Fibroblast of skin of back (primary cell): ENCODE measurements around the gene PLEKHB1. TPM values are rescaled to one million over a fixed set of nuclear protein-coding genes. Genes with fewer than 3 reads are reported as not detected.

Experiments
- DNase-seq: peaks from one replicate; pipeline ENCODE4 v3.0.0-alpha.2; 2013
- polyA plus RNA-seq, 2 experiments: library from polyadenylated mRNA; unstranded; fragments of 120-200 nt; gene quantifications; one replicate each; pipeline ENCODE4 v1.2.1, GENCODE V29; 2013; ENCODE audit not compliant: insufficient read length in 2 of 2

The PLEKHB1 gene, protein sequence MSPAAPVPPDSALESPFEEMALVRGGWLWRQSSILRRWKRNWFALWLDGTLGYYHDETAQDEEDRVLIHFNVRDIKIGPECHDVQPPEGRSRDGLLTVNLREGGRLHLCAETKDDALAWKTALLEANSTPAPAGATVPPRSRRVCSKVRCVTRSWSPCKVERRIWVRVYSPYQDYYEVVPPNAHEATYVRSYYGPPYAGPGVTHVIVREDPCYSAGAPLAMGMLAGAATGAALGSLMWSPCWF
- polyA plus RNA-seq (2013, experiment 1 of 2; ENCODE audit: insufficient read length) = 0.48 TPM
- 0.83 TPM for polyA plus RNA-seq (2013, experiment 2 of 2; ENCODE audit: insufficient read length)

- no peak for DNase-seq
Observed at GRCh38 chr11:73645972-73646631, at the start of gene PLEKHB1. Gene PLEKHB1 (plus strand): TSS chr11:73646581. CDS start chr11:73646609, 28 bp downstream.

- no peak for DNase-seq
Observed at GRCh38 chr11:73597336-73597955, 48.9 kb upstream of the PLEKHB1 start.

DNA sequence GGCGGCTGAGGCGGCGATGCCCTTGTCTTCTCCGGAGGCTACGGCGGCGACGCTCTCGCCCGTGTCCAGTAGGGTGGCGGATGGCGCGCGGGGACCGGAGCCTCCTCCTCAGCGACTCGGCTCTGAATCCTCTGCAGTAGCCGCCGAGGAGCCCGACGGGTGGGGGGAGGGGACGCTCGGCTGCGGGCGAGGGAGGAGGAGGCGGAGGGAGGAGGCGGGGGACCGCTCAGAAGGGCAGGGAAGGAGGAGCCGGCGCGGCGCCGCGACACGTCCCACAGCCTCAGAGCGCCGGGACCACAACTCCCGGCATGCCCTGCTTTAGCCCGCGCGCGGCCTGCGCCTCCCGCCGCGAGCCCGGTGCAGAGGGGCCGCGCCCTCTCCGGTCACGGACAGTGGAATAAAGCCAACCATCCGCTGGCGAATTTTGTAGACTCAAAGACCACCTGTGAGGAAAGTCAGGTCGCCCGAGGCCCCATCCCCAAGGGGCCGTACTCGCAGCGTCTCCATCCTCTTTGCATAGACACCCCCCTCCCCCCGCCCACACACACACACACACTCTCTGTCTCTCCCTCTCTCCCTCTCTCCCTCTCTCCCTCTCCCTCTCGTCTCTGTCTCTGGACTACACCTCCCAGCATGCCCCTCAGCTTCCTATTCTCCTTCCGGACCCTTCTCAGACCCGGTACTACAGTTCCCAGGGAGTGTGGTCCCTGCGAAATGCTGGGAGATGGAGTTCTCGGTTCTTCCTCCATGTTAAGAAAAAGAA lies 48.2 kb upstream of the PLEKHB1 start, which contains the start of gene FAM168A:
FAM168A (minus strand) TSS at position 157 of the 763 bp plus-strand sequence. CDS start 129,638 bp downstream, outside the sequence.
- peak; percentile 99 for DNase-seq

- DNase-seq = no peak
Observed at GRCh38 chr11:73598719-73599379, 47.5 kb upstream of the PLEKHB1 start.

GRCh38 chr11:73612601-73613140 lies 33.7 kb upstream of the PLEKHB1 start:
- DNase-seq = no peak

- no peak for DNase-seq
Observed at GRCh38 chr11:73614591-73614990, 31.8 kb upstream of the PLEKHB1 start.

DNA sequence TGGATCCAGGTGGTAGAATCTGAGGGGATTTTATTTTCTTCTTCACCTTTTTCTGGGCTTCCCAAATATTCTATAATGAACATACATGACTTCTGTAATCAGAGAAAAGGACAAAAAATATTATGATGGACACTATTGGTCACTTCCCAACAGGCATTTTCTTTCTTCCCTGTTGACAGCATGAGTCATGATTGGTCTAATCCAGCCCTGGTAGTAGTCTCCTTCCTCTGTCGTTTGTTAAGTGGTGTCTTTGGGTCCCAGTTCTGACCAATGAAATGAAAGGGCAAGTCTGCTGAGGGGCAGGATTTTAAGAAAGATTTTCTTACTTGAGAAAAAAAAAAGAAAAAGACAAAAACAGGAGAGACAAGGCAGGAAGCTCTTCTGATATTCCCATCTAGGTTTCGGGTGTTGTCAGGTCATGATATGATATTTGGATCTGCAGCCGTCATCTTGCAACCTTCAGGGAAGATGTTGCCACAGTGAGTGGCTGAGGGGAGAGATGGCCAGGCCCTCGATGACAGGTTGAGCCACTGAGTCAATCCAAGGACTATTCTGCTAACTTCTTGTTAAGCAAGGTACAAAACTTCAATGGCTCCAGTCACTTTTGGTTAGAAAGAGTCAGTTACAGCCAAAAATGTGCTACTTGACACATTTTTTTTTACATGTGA lies 23.3 kb upstream of the PLEKHB1 start:
- DNase-seq = peak; percentile 21

DNA sequence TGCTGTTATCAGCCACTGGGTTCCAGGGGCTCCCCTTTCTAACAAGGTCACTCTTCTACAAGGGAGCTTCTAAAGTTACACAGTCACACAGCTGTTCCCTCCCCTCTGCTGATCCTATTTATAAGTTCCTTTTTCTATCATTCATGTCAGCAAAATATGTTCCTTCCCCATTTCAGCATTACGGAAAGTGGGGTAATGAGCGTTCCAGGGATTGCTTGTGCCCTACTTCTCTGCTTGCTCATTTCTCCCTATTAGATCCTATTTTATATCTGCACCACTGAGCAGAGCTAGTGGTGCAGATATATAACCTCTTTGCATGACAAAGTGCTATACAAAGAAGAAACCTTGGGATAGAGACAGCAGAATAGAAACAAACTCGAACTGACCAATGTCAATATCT lies 22.7 kb upstream of the PLEKHB1 start:
- no peak for DNase-seq

DNA sequence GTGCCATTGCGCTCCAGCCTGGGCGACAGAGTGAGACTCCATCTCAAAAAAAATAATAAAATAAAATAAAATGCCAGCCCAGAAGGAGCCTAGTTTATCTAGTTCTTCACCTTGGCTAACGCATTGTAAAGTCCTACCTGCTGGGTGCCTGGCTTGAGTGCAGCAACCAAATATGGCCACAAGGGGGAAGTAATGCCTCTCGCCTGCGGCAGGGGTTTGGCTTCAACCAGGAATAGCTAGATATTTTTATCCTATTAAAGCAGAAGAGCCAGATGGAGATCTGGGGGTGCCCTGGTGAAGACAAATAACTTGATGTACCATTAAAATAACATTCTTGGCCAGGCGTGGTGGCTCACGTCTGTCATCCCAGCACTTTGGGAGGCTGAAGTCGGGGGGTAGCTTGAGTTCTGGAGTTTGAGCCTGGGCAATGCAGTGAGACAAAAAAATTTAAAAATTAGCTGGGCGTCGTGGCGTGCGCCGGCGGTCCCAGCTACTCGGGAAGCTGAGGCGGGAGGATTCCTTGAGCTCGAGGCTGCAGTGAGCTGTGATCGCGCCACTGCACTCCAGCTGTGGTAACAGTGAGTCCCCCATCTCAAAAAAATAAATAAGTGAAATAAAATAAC lies 20.6 kb upstream of the PLEKHB1 start:
- DNase-seq = peak; percentile 65

DNA sequence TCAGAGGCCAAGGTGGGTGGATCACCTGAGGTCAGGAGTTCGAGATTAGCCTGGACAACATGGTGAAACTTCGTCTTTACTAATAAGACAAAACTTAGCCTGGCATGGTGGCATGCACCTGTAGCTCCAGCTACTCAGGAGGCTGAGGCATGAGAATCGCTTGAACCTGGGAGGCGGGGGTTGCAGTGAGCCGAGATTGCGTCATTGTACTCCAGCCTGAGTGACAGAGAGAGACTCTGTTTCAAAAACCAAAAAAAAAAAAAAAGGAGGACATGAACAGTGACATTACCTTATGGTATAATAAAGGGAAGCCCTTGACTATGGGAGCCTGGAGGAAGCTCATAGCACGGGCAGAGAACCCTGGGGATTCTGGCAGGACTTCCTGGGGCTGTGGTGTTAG lies 16.5 kb upstream of the PLEKHB1 start:
- no peak for DNase-seq

- DNase-seq = peak; percentile 19
Observed at GRCh38 chr11:73632996-73633395, 13.4 kb upstream of the PLEKHB1 start.

DNA sequence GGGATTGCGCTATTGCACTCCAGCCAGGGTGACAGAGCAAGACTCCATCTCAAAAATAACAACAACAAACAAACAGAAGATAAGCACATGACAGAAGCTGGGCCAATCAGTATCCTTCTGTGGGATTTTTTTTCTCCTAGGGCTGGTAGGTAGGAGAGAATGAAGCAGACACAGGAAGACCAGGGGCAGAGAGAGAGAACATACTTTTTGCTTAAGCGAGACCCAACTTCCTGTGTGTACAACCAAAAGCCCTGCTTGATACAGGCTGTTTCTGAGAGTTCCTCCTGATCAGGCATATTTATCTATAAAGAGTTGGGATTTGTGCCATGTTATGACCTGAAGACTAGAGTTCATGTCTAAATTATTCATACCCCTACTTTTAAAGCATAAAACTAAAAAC lies 12.4 kb upstream of the PLEKHB1 start:
- no peak for DNase-seq

- no peak for DNase-seq
Observed at GRCh38 chr11:73635721-73636120, 10.7 kb upstream of the PLEKHB1 start.

GRCh38 chr11:73636249-73636648 lies 10.1 kb upstream of the PLEKHB1 start:
- no peak for DNase-seq

DNA sequence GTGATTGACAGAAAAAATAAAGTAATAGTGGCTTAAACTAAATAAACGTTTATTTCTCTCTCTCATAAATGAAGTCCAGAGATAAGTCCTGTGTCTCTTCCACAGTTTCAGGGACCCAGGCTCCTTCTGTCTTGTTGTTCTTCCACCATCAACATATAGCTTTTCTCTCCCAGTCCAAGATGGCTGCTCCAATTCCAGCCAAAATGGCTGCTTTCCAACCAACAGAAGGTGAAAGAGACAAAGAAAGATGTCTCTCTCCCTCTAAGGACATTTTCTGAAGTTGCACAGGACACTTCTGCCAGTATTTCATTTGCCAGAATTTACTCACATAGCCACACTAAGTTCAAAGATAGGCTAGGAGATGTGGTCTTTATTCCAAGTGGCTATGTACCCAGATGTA lies 9.4 kb upstream of the PLEKHB1 start:
- no peak for DNase-seq

GRCh38 chr11:73640592-73640991 lies 5.8 kb upstream of the PLEKHB1 start:
- DNase-seq = no peak

DNA sequence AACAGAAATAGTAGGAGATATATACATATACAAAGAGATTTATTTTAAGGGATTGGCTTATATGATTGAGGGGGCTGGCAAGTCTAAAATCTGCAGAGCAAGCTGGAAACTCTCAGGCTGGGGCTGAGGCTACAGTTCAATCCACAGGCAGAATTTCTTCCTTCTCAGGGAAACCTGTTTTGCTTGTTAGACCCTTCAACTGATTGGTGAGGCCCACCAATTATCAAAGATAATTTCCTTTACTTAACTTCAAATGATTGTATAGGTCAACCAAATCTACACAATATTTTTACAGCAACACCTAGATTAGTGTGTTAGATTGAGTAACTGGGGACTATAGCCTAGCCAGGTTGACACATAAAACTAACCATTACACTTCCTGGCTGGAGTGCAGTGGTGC lies 4.7 kb upstream of the PLEKHB1 start:
- no peak for DNase-seq

DNA sequence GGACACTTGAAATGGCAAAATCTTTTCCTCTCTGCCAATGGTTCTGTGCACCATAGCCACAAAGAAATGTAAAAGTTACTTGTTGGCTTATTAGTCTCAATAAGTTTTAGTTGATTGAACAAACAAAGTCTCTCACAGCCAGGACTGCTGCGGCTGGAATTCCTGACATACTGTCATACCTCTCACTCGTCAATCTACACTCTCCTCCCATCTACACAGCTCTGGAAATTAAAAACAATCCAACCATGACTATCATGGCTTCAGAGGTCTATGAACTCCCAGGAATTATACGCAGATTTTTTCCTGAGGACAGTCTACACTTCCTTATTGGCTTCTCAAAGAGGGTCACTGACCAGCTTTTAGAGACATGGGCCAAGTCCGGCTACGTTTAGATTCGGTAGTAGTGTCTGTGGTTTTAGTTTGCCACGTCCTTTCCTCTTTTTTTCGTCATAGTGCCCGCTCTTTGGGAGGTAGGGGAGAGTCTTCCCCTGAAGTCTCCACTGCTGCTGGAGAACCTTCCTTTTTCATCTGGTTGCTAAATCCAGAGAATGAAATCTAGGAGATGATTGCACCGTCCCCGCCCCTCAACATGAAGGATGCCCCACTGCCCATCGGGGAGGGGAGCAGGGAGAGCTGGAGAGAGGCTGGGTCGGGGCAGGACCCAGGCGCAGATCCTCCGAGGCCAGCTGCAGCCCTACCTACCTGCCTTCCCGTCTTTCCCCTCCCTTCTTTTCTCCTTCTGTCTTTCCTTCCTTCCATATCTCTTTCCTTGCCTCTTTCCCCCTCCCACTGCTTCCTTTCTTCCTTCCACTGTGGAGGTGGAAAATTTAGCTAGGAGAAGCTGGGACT lies 1.0 kb upstream of the PLEKHB1 start:
- peak; percentile 36 for DNase-seq

DNA sequence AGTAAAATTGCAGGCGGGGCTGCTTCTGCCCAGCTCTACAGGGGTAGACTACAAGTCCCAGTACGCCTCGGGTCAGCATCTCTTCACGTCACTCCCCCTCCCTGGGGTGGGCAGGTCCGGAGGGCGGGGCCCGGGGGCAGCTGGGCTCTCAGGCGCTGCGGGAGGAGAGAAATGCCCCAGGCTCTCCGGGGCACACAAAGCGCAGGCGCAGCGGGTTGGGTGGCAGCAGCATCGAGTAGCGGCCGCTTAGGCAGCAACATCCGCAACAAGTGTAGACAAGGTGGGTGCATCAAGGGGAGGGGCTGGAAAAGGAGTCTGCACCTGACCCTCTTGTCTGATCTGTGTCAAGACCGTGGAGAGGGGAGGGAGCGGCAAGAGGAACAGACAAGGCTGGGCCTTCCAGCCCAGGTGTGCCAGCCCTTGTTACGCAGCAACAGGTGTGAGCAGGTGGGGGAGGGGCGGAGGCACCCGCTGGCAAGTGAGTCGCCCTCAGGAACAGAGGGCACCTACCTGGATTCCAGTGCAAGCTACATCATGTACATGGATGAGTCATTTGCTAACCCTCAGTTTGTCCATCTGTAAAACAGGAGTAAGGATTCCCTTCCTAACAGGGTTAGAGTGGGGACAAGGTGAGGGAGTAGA lies 1.2 kb downstream of the PLEKHB1 start:
- DNase-seq = peak; percentile 82
